IMR-90 (cell line): ENCODE data around the gene C3orf33.

Source experiments
- BHLHE40 ChIP-seq: fragments of 150-350 bp; IDR thresholded peaks from 2 replicates; pipeline ENCODE4 v1.6.1; 2016; ENCODE audit warnings: mild to moderate bottlenecking, low read depth, low read length
- CEBPB ChIP-seq: IDR thresholded peaks from 2 replicates; pipeline ENCODE4 v1.6.1; 2012; ENCODE audit warnings: low read depth, low read length, improper control_type of control experiment
- CHD1 ChIP-seq: IDR thresholded peaks from 2 replicates; pipeline ENCODE4 v1.6.1; 2012; ENCODE audit warnings: low read depth, low read length, improper control_type of control experiment
- CTCF ChIP-seq: conservative IDR thresholded peaks from 2 replicates; pipeline ENCODE4 v1.5.1; 2012; ENCODE audit warnings: mild to moderate bottlenecking, low read depth, low read length, improper control_type of control experiment
- ELK1 ChIP-seq: fragments of 150-350 bp; IDR thresholded peaks from 2 replicates; pipeline ENCODE4 v1.6.1; 2016; ENCODE audit warnings: low read depth, mild to moderate bottlenecking, low read length, moderate library complexity, borderline replicate concordance
- FOS ChIP-seq: fragments of 150-350 bp; IDR thresholded peaks from 2 replicates; pipeline ENCODE4 v1.6.1; 2016; ENCODE audit warnings: low read depth, low read length
- MAZ ChIP-seq: IDR thresholded peaks from 2 replicates; pipeline ENCODE4 v1.6.1; 2012; ENCODE audit warnings: low read depth, mild to moderate bottlenecking, low read length, improper control_type of control experiment, moderate library complexity, borderline replicate concordance
- MXI1 ChIP-seq: IDR thresholded peaks from 2 replicates; pipeline ENCODE4 v1.6.1; 2012; ENCODE audit warnings: low read depth, mild to moderate bottlenecking, low read length, moderate library complexity, borderline replicate concordance
- POLR2A ChIP-seq: IDR thresholded peaks from 2 replicates; pipeline ENCODE4 v1.6.1; 2012; ENCODE audit warnings: mild to moderate bottlenecking, low read depth, low read length
- RAD21 ChIP-seq: IDR thresholded peaks from 2 replicates; pipeline ENCODE4 v1.6.1; 2012; ENCODE audit warnings: low read length, improper control_type of control experiment
- RCOR1 ChIP-seq: IDR thresholded peaks from 2 replicates; pipeline ENCODE4 v1.6.1; 2012; ENCODE audit warnings: mild to moderate bottlenecking, low read length, improper control_type of control experiment; ENCODE audit not compliant: insufficient replicate concordance
- RFX5 ChIP-seq: IDR thresholded peaks from 2 replicates; pipeline ENCODE4 v1.8.0; 2012; ENCODE audit warnings: low read depth, mild to moderate bottlenecking, low read length, moderate library complexity
- SMC3 ChIP-seq: fragments of 150-350 bp; IDR thresholded peaks from 2 replicates; pipeline ENCODE4 v1.6.1; 2016; ENCODE audit warnings: low read depth, mild to moderate bottlenecking, antibody characterized with exemption, low read length, moderate library complexity
- USF2 ChIP-seq: fragments of 150-350 bp; IDR thresholded peaks from 2 replicates; pipeline ENCODE4 v1.6.1; 2017; ENCODE audit warnings: mild to moderate bottlenecking, antibody characterized with exemption, low read length, low read depth

GRCh38 chr3:155843569-155843968, 37.5 kb upstream of the C3orf33 start:
- no peak for TF ChIP-seq CTCF
- no peak for TF ChIP-seq POLR2A
- no peak for TF ChIP-seq RFX5
- no peak for TF ChIP-seq RAD21
- no peak for TF ChIP-seq MAZ
- TF ChIP-seq RCOR1 = no peak
- TF ChIP-seq CHD1 = no peak
- TF ChIP-seq SMC3 = no peak
- no peak for TF ChIP-seq CEBPB
- TF ChIP-seq USF2 = no peak
- no peak for TF ChIP-seq ELK1
- TF ChIP-seq MXI1 = no peak
- no peak for TF ChIP-seq FOS
- TF ChIP-seq BHLHE40 = no peak
